ENCODE results near the gene TAF9B.
"Not testable (repeated sequence)": the region's sequence is repeated elsewhere in the genome, so short reads cannot be mapped to it uniquely, and the experiment has no call there.

TAF9B gene

GRCh38 chrX:78139160-78140123 lies at the start of gene TAF9B:
TAF9B (minus strand) TSS chrX:78139650; CDS start chrX:78139611, 39 bp downstream.
- peak; percentile 67 to 94 (median 87) for DNase-seq
- intact Hi-C loops (cut with DNase I), result loop anchor here (2.0 kb wide), 1 partner anchor 35 kb away; the partner anchor contains the start of gene PGK1

GRCh38 chrX:78182881-78183280 lies 43.4 kb upstream of the TAF9B start:
- intact Hi-C loops (cut with DNase I), result no loop called here
- DNase-seq, result no peak

- no peak for DNase-seq
- intact Hi-C loops (cut with DNase I), result no loop called here
Observed at GRCh38 chrX:78181307-78181706, 41.9 kb upstream of the TAF9B start.

GRCh38 chrX:78168065-78168464 lies 28.6 kb upstream of the TAF9B start:
- intact Hi-C loops (cut with DNase I), result no loop called here

GRCh38 chrX:78165425-78165824 lies 26.0 kb upstream of the TAF9B start:
- intact Hi-C loops (cut with DNase I), result no loop called here
- no peak for DNase-seq

More at GRCh38 chrX:78168065-78168464, 28.6 kb upstream of the TAF9B start:
- no peak for DNase-seq

GRCh38 chrX:78163175-78163574 lies 23.7 kb upstream of the TAF9B start:
- intact Hi-C loops (cut with DNase I); DNase-seq: not testable (repeated sequence)

- DNase-seq; intact Hi-C loops (cut with DNase I): not testable (repeated sequence)
Observed at GRCh38 chrX:78160711-78161110, 21.3 kb upstream of the TAF9B start.

- intact Hi-C loops (cut with DNase I); DNase-seq: not testable (repeated sequence)
Observed at GRCh38 chrX:78157846-78158245, 18.4 kb upstream of the TAF9B start.

GRCh38 chrX:78157373-78157772 lies 17.9 kb upstream of the TAF9B start:
- DNase-seq; intact Hi-C loops (cut with DNase I): not testable (repeated sequence)

GRCh38 chrX:78147002-78147540 lies 7.6 kb upstream of the TAF9B start:
- intact Hi-C loops (cut with DNase I), result not testable (repeated sequence)

GRCh38 chrX:78140206-78140605 lies 756 bp upstream of the TAF9B start:
- intact Hi-C loops (cut with DNase I), result no loop called here
- no peak for DNase-seq

More at GRCh38 chrX:78147002-78147540, 7.6 kb upstream of the TAF9B start:
- not testable (repeated sequence) for DNase-seq

GRCh38 chrX:78133238-78133960 lies 6.1 kb downstream of the TAF9B start:
- DNase-seq, result no peak
- intact Hi-C loops (cut with DNase I), result no loop called here

GRCh38 chrX:78131117-78131516 lies 8.3 kb downstream of the TAF9B start:
- intact Hi-C loops (cut with DNase I), result no loop called here
- no peak for DNase-seq

GRCh38 chrX:78130396-78130795 lies 9.1 kb downstream of the TAF9B start:
- intact Hi-C loops (cut with DNase I), result no loop called here
- DNase-seq, result no peak

- no peak for DNase-seq
- intact Hi-C loops (cut with DNase I), result no loop called here
Observed at GRCh38 chrX:78129714-78130113, 9.7 kb downstream of the TAF9B start.

GRCh38 chrX:78125781-78126180 lies 13.7 kb downstream of the TAF9B start:
- peak in 1 of 42 donors; percentile 20 for DNase-seq

GRCh38 chrX:78125148-78125547 lies 14.3 kb downstream of the TAF9B start:
- intact Hi-C loops (cut with DNase I), result no loop called here
- no peak for DNase-seq

More at GRCh38 chrX:78125781-78126180, 13.7 kb downstream of the TAF9B start:
- intact Hi-C loops (cut with DNase I), result not testable (repeated sequence)

- intact Hi-C loops (cut with DNase I), result no loop called here
Observed at GRCh38 chrX:78124307-78124706, 15.1 kb downstream of the TAF9B start.

GRCh38 chrX:78123190-78123589 lies 16.3 kb downstream of the TAF9B start:
- intact Hi-C loops (cut with DNase I), result no loop called here

More at GRCh38 chrX:78124307-78124706, 15.1 kb downstream of the TAF9B start:
- no peak for DNase-seq

More at GRCh38 chrX:78123190-78123589, 16.3 kb downstream of the TAF9B start:
- no peak for DNase-seq

All from head of caudate nucleus (tissue), 42 donors.